NOMO-1 treated with dmso at 0.1 percent for 144 hours (cell line): ENCODE measurements around the gene BAZ2A.
A peak's percentile ranks its signal among the peaks of the same experiment; 100 is the strongest.
"Not testable (repeated sequence)": the region's sequence is repeated elsewhere in the genome, so short reads cannot be mapped to it uniquely, and the experiment has no call there.

ENCODE experiments used
- DNase-seq: peaks from one replicate; lab custom pipeline; 2025; ENCODE audit not compliant: unreplicated experiment; lab: John Stamatoyannopoulos, UW

The BAZ2A gene

GRCh38 chr12:56599797-56600196 lies 30.3 kb downstream of the BAZ2A start:
- DNase-seq: no peak

GRCh38 chr12:56599041-56599440 lies 31.1 kb downstream of the BAZ2A start:
- no peak for DNase-seq

GRCh38 chr12:56596815-56597214 lies 33.3 kb downstream of the BAZ2A start:
- no peak for DNase-seq

GRCh38 chr12:56593909-56594621 lies 36.1 kb downstream of the BAZ2A start:
- DNase-seq: no peak

GRCh38 chr12:56591961-56592360 lies 38.2 kb downstream of the BAZ2A start:
- no peak for DNase-seq

- DNase-seq: no peak
Measured at GRCh38 chr12:56591126-56591525, 39.0 kb downstream of the BAZ2A start.

- DNase-seq: peak; percentile 42
Measured at GRCh38 chr12:56590237-56590830, 39.8 kb downstream of the BAZ2A start.

- DNase-seq: no peak
Measured at GRCh38 chr12:56589783-56590182, 40.3 kb downstream of the BAZ2A start.

GRCh38 chr12:56585098-56585497 lies 45.0 kb downstream of the BAZ2A start:
- no peak for DNase-seq

- DNase-seq: no peak
Measured at GRCh38 chr12:56581418-56582145, 48.5 kb downstream of the BAZ2A start.

GRCh38 chr12:56578983-56579546 lies 51.1 kb downstream of the BAZ2A start:
- DNase-seq: no peak

GRCh38 chr12:56577248-56577647 lies 52.9 kb downstream of the BAZ2A start:
- not testable (repeated sequence) for DNase-seq

- no peak for DNase-seq
Measured at GRCh38 chr12:56574210-56574609, 55.9 kb downstream of the BAZ2A start.

- DNase-seq: no peak
Measured at GRCh38 chr12:56572288-56572687, 57.8 kb downstream of the BAZ2A start.

- no peak for DNase-seq
Measured at GRCh38 chr12:56571121-56571520, 59.0 kb downstream of the BAZ2A start.

- no peak for DNase-seq
Measured at GRCh38 chr12:56568146-56568545, 62.0 kb downstream of the BAZ2A start.

- DNase-seq: no peak
Measured at GRCh38 chr12:56565510-56566101, 64.5 kb downstream of the BAZ2A start.

- DNase-seq: no peak
Measured at GRCh38 chr12:56551070-56551469, 79.1 kb downstream of the BAZ2A start.

GRCh38 chr12:56546680-56547079 lies 83.4 kb downstream of the BAZ2A start:
- DNase-seq: no peak
